ENCODE results near the gene BRWD1.

BRWD1 gene

GRCh38 chr21:39313571-39314142, at the start of gene BRWD1:
BRWD1 (minus strand) TSS chr21:39313632; CDS start chr21:39313491, 141 bp downstream.
- H3K4me3 ChIP-seq (ENCODE audit: low read length): peak within 1 kb of the TSS; percentile 62
- no peaks in the 10 kb centered on the region for H3K27me3 ChIP-seq (ENCODE audit: insufficient read depth, low read length)
- H3K4me1 ChIP-seq (ENCODE audit: insufficient read depth, low read length): peaks cover 15% of the 10 kb centered on the region
- no peaks in the 10 kb centered on the region for H3K9me3 ChIP-seq (ENCODE audit: low read length)
- H2AFZ ChIP-seq (ENCODE audit: low read depth, low read length): peak within 1 kb of the TSS; percentile 80
- H3K36me3 ChIP-seq (ENCODE audit: insufficient read depth, low read length): peaks cover 23% of the 10 kb centered on the region

GRCh38 chr21:39362733-39363132, 49.3 kb upstream of the BRWD1 start:
- H3K4me3 ChIP-seq (ENCODE audit: low read length): no peak overlapping the region
- no peaks in the 10 kb centered on the region for H3K27me3 ChIP-seq (ENCODE audit: insufficient read depth, low read length)
- H3K4me1 ChIP-seq (ENCODE audit: insufficient read depth, low read length): no peaks in the 10 kb centered on the region
- no peak overlapping the region for H2AFZ ChIP-seq (ENCODE audit: low read depth, low read length)
- no peaks in the 10 kb centered on the region for H3K36me3 ChIP-seq (ENCODE audit: insufficient read depth, low read length)
- no peaks in the 10 kb centered on the region for H3K9me3 ChIP-seq (ENCODE audit: low read length)

GRCh38 chr21:39359382-39359781, 46.0 kb upstream of the BRWD1 start:
- Histone ChIP-seq H3K4me3 (ENCODE audit: low read length) (no peak overlapping the region), H3K9me3 (ENCODE audit: low read length) (no peaks in the 10 kb centered on the region), H3K36me3 (ENCODE audit: insufficient read depth, low read length) (no peaks in the 10 kb centered on the region), H2AFZ (ENCODE audit: low read depth, low read length) (no peak overlapping the region), H3K27me3 (ENCODE audit: insufficient read depth, low read length) (peaks cover 2% of the 10 kb centered on the region), H3K4me1 (ENCODE audit: insufficient read depth, low read length) (no peaks in the 10 kb centered on the region)

- peaks cover 2% of the 10 kb centered on the region for H3K27me3 ChIP-seq (ENCODE audit: insufficient read depth, low read length)
Measured at GRCh38 chr21:39353295-39353694, 39.9 kb upstream of the BRWD1 start.

GRCh38 chr21:39350094-39351005, 36.9 kb upstream of the BRWD1 start:
- Histone ChIP-seq H3K4me3 (ENCODE audit: low read length) (peak overlapping the region; percentile 52), H3K27me3 (ENCODE audit: insufficient read depth, low read length) (peaks cover 2% of the 10 kb centered on the region), H2AFZ (ENCODE audit: low read depth, low read length) (peak overlapping the region; percentile 50), H3K36me3 (ENCODE audit: insufficient read depth, low read length) (peaks cover 22% of the 10 kb centered on the region), H3K9me3 (ENCODE audit: low read length) (peaks cover 2% of the 10 kb centered on the region), H3K4me1 (ENCODE audit: insufficient read depth, low read length) (peaks cover 17% of the 10 kb centered on the region)

More at GRCh38 chr21:39353295-39353694, 39.9 kb upstream of the BRWD1 start:
- Histone ChIP-seq H2AFZ (ENCODE audit: low read depth, low read length) (no peak overlapping the region), H3K4me1 (ENCODE audit: insufficient read depth, low read length) (no peaks in the 10 kb centered on the region), H3K4me3 (ENCODE audit: low read length) (no peak overlapping the region), H3K36me3 (ENCODE audit: insufficient read depth, low read length) (no peaks in the 10 kb centered on the region), H3K9me3 (ENCODE audit: low read length) (no peaks in the 10 kb centered on the region)

GRCh38 chr21:39349211-39350093, 36.0 kb upstream of the BRWD1 start:
- peaks cover 2% of the 10 kb centered on the region for H3K9me3 ChIP-seq (ENCODE audit: low read length)
- peak overlapping the region; percentile 50 for H2AFZ ChIP-seq (ENCODE audit: low read depth, low read length)

GRCh38 chr21:39348355-39349210, 35.2 kb upstream of the BRWD1 start, which contains the start of gene HMGN1:
HMGN1 (minus strand) TSS chr21:39349088; CDS start chr21:39348917, 171 bp downstream.
- Histone ChIP-seq H3K4me3 (ENCODE audit: low read length) (peak within 1 kb of the TSS; percentile 89), H3K9me3 (ENCODE audit: low read length) (peaks cover 2% of the 10 kb centered on the region), H3K36me3 (ENCODE audit: insufficient read depth, low read length) (peaks cover 39% of the 10 kb centered on the region), H2AFZ (ENCODE audit: low read depth, low read length) (peak within 1 kb of the TSS; percentile 50), H3K4me1 (ENCODE audit: insufficient read depth, low read length) (peaks cover 23% of the 10 kb centered on the region), H3K27me3 (ENCODE audit: insufficient read depth, low read length) (no peaks in the 10 kb centered on the region)

More at GRCh38 chr21:39349211-39350093, 36.0 kb upstream of the BRWD1 start:
- Histone ChIP-seq H3K36me3 (ENCODE audit: insufficient read depth, low read length) (peaks cover 31% of the 10 kb centered on the region), H3K4me1 (ENCODE audit: insufficient read depth, low read length) (peaks cover 23% of the 10 kb centered on the region), H3K27me3 (ENCODE audit: insufficient read depth, low read length) (no peaks in the 10 kb centered on the region), H3K4me3 (ENCODE audit: low read length) (peak overlapping the region; percentile 52)

- peak overlapping the region; percentile 89 for H3K4me3 ChIP-seq (ENCODE audit: low read length)
- no peaks in the 10 kb centered on the region for H3K27me3 ChIP-seq (ENCODE audit: insufficient read depth, low read length)
- H3K36me3 ChIP-seq (ENCODE audit: insufficient read depth, low read length): peaks cover 45% of the 10 kb centered on the region
- H3K4me1 ChIP-seq (ENCODE audit: insufficient read depth, low read length): peaks cover 23% of the 10 kb centered on the region
- peaks cover 2% of the 10 kb centered on the region for H3K9me3 ChIP-seq (ENCODE audit: low read length)
- H2AFZ ChIP-seq (ENCODE audit: low read depth, low read length): no peak overlapping the region
Measured at GRCh38 chr21:39348040-39348354, 34.6 kb upstream of the BRWD1 start.

GRCh38 chr21:39347537-39347936, 34.1 kb upstream of the BRWD1 start:
- peaks cover 2% of the 10 kb centered on the region for H3K9me3 ChIP-seq (ENCODE audit: low read length)
- peaks cover 46% of the 10 kb centered on the region for H3K36me3 ChIP-seq (ENCODE audit: insufficient read depth, low read length)
- no peak overlapping the region for H2AFZ ChIP-seq (ENCODE audit: low read depth, low read length)
- H3K27me3 ChIP-seq (ENCODE audit: insufficient read depth, low read length): no peaks in the 10 kb centered on the region
- peaks cover 23% of the 10 kb centered on the region for H3K4me1 ChIP-seq (ENCODE audit: insufficient read depth, low read length)
- peak overlapping the region; percentile 89 for H3K4me3 ChIP-seq (ENCODE audit: low read length)

- Histone ChIP-seq H2AFZ (ENCODE audit: low read depth, low read length) (no peak overlapping the region), H3K9me3 (ENCODE audit: low read length) (peaks cover 2% of the 10 kb centered on the region), H3K4me1 (ENCODE audit: insufficient read depth, low read length) (peaks cover 23% of the 10 kb centered on the region), H3K36me3 (ENCODE audit: insufficient read depth, low read length) (peaks cover 51% of the 10 kb centered on the region), H3K4me3 (ENCODE audit: low read length) (peak overlapping the region; percentile 89), H3K27me3 (ENCODE audit: insufficient read depth, low read length) (no peaks in the 10 kb centered on the region)
Measured at GRCh38 chr21:39346671-39347331, 33.4 kb upstream of the BRWD1 start.

- Histone ChIP-seq H3K4me1 (ENCODE audit: insufficient read depth, low read length) (peaks cover 23% of the 10 kb centered on the region), H3K4me3 (ENCODE audit: low read length) (peak overlapping the region; percentile 89), H2AFZ (ENCODE audit: low read depth, low read length) (no peak overlapping the region), H3K27me3 (ENCODE audit: insufficient read depth, low read length) (no peaks in the 10 kb centered on the region), H3K9me3 (ENCODE audit: low read length) (peaks cover 2% of the 10 kb centered on the region), H3K36me3 (ENCODE audit: insufficient read depth, low read length) (peaks cover 57% of the 10 kb centered on the region)
Measured at GRCh38 chr21:39346206-39346605, 32.8 kb upstream of the BRWD1 start.

GRCh38 chr21:39345440-39345839, 32.0 kb upstream of the BRWD1 start:
- H3K4me3 ChIP-seq (ENCODE audit: low read length): peak overlapping the region; percentile 89
- peaks cover 23% of the 10 kb centered on the region for H3K4me1 ChIP-seq (ENCODE audit: insufficient read depth, low read length)
- H2AFZ ChIP-seq (ENCODE audit: low read depth, low read length): no peak overlapping the region
- peaks cover 58% of the 10 kb centered on the region for H3K36me3 ChIP-seq (ENCODE audit: insufficient read depth, low read length)
- no peaks in the 10 kb centered on the region for H3K27me3 ChIP-seq (ENCODE audit: insufficient read depth, low read length)
- H3K9me3 ChIP-seq (ENCODE audit: low read length): peaks cover 2% of the 10 kb centered on the region
